GM13976 (cell line): ENCODE data around the gene SAMD14.

ENCODE experiments used
- DNase-seq: peaks from one replicate; pipeline ENCODE4 v3.0.0; 2012; ENCODE audit warnings: low spot score
- in situ Hi-C: fragments of 300-500 bp; cut with MboI; formaldehyde crosslinking; loops from one replicate; pipeline ENCODE4 v1.12.0; 2022; ENCODE audit warnings: low sequenced_read_pairs, mixed read lengths, inconsistent platforms; ENCODE audit not compliant: unreplicated experiment
- TF ChIP-seq, protein P1 (sequence below): IDR thresholded peaks from 2 replicates; pipeline ENCODE4 v1.5.1; 2012; ENCODE audit warnings: borderline replicate concordance, mild to moderate bottlenecking; ENCODE audit not compliant: insufficient read depth; ENCODE audit errors: extremely low read depth, missing control alignments, control extremely low read depth

Gene SAMD14

DNA sequence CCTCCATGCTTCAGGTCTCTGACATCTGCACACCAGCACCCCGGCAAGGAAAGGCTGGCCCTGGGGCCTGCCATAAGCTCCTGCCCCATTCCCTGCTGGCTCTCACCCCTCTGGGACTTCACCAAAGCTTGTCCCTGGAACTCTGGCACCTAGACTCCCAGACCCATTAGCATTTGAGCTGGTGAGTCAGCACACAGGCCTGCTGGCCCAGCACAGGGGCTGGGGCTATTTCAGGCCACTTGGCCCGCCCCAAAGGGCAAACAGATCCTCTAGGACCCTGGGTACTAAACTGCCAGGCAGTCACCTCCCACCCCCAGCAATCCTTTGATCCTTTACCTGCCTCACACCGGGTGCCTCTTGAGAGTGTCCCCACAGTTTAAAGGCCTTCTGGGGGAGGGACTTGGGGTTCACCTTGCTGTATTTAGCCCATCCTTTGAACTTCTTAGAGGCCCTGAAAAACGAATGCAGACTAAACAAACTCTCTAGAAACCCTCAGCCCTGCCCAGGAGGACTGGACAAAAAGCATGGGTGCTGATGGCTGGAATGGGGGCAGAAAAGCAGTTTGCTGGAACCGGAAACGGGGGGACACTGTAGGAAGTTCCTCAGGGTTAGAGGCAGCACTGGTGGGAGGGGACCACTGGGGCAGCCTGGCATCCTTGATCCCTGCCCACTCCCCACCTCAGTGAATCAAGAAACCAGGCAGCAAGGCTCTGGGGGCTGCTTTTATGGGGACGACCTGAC is 3.2 kb upstream of the SAMD14 start:
- TF ChIP-seq, protein P1, sequence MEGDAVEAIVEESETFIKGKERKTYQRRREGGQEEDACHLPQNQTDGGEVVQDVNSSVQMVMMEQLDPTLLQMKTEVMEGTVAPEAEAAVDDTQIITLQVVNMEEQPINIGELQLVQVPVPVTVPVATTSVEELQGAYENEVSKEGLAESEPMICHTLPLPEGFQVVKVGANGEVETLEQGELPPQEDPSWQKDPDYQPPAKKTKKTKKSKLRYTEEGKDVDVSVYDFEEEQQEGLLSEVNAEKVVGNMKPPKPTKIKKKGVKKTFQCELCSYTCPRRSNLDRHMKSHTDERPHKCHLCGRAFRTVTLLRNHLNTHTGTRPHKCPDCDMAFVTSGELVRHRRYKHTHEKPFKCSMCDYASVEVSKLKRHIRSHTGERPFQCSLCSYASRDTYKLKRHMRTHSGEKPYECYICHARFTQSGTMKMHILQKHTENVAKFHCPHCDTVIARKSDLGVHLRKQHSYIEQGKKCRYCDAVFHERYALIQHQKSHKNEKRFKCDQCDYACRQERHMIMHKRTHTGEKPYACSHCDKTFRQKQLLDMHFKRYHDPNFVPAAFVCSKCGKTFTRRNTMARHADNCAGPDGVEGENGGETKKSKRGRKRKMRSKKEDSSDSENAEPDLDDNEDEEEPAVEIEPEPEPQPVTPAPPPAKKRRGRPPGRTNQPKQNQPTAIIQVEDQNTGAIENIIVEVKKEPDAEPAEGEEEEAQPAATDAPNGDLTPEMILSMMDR = no peak
- in situ Hi-C loops = no loop called here
- no peak for DNase-seq

DNA sequence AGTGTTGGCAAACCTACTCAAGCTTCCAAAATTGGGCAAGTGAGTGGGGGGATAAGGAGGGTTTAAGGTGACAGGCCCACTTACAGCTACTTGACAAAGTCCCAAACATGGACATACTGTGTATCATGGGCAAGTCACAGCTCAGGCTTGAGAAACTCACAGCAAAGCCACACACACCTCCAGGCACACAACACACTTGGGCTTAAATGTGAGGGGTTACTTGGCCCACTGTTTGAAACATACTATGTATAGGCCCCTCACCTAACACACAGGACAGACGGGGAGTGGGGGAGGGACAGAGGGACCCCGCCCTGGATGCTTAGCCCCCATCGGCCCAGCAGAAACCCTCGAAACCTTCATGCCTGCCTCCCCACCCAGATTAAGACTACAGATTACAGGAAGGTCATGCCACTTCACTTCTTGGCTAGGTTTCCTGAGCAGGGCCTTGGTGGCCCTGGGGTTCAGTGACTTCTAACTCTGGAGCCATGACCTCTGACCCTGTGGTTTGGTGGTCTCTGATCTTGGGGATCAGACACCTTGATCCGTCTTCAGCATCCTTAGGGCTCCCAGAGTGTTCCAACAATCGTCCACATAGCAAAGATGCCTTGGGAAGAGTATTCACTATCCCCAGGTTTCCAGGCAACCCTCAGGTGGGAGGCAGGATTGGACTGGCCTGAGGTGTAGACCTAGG is 2.3 kb upstream of the SAMD14 start:
- in situ Hi-C loops = no loop called here
- TF ChIP-seq, protein P1 = no peak

DNA sequence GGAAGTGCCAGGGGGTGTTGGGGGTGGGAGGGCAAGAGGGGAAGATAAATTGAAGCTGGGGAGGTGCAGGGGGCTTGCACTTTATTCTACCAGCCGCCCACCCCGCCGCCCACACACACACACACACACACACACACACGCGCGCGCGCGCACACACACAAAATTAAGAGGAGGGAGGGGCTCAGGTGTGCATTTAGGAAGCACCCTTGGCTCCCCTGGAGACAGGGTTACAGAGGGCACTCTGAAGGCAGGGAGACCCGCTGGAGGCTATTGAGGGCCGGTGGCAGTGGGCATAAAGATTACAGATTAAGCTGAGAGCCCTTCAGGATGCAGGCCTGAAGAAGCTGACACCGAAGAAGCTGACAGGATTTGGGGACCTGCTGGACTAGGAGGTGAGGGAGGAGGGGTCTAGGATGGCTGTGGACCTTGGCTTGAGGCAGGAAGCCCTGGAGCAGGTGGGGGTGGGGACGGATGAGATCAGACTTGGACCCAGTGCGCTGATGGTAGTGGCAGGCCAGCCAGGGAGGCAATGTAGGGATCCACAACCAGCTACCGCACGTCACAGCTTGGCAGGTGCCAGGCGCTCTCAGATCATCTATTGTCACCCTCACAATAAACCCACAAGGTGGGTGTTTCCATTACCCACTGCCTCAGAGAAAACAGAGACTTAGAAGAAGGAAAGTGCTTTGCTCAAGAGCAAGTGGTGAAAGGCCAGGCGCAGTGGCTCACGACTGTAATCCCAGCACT is 772 bp upstream of the SAMD14 start:
- in situ Hi-C loops = no loop called here
- TF ChIP-seq, protein P1 = no peak
- DNase-seq = no peak

More for the DNA sequence above, 2.3 kb upstream of the SAMD14 start:
- DNase-seq = no peak

DNA sequence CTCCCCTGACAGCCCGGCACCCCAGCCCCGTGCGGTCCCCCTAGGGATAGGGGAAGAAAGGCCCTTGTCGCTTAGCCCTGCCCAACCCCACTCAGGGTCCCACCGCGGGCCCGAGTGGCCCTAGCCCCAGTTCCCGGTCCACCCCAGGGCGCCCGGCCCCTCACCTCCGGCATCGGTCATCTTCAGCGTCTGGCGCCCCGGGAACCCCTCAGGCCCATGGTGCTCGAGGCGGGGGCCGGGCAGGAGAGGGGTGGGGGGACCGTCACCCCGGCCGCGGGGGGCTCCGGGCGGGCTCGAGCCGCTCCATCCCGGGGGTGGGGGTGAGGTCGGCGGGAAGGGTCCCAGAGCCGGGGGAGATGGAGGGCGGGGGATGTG is 620 bp downstream of the SAMD14 start:
- in situ Hi-C loops = no loop called here
- TF ChIP-seq, protein P1 = no peak

DNA sequence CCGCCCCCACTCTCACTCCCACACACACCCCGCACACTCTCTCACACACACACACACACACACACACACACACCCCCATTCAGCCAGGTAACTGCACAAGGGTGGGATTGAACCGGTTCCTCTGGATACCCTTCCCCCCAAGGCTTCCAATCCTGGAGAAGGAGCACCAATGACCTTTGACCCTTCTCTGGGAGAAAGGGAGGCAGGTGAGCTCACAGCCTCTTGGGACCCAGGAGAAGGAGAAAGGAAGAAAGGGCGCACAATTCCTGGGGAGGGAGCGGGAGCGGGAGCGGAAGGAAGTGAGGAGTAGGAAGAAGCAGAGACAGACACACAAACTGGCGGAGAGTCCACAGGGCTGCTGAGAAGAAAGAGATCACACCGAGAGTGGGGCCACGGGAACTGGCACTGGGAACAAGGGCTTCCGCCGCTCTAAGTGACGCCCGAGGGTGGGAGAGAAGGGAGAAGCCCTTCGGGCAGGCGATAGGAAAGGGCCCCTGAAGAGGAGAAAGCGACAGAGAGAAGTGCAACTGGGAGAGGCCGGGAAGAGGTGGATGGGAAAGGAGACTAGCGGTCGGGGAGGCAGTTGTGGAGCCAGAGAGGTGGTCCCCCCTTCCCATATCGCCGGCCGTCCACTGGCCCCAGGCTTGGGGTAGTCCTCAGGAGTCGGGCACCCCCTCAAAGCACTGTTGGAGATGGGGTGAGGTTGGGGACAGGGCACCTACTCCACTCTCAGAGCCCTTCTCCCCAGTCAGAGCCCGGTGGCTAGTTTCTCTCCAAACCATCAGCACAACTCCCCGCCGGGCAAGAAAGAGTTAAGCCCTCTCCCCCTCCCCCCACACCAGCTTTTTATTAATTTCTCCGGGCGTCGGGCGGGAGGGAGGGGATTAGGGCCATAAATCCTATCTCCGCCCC is 1.3 kb downstream of the SAMD14 start:
- TF ChIP-seq, protein P1 = no peak
- DNase-seq = no peak
- in situ Hi-C loops = no loop called here

More for the DNA sequence above, 620 bp downstream of the SAMD14 start:
- no peak for DNase-seq

DNA sequence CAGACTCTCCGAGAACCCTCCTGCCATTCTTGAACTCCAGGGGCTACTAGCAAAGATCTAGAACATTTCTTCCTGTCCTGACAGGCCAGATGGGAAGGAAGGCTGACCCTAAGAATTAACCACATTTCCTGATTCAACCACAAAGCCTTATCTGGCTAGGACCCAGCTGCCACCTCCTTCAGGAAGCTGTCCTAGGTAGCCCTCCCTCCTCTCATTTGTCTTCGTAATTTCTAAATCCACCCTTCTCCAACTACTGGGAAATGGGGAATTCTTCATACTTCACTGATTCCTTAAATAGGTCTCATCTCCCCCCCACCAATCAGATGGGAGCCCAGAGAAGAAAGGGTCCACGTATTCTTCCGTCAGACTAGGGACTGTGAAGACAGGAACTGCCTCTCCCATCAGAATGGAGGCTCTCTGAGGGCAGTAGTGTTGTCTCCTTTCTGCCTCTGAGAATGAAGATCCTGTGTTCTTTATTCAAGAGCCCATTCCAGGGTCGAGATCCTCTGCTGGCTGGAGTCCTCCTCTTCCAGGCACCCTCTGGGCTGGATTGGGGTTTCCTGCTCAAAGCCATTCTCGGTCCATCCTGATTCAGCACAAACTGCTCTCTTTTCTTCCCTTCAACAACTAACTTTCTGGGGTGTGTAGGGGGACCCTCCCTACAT is 2.1 kb downstream of the SAMD14 start:
- DNase-seq = no peak
- in situ Hi-C loops = no loop called here
- TF ChIP-seq, protein P1 = no peak
